ENCODE data around the gene ANKRD52. TPM values are rescaled to one million over a fixed set of nuclear protein-coding genes. Genes with fewer than 3 reads are reported as not detected.

ANKRD52 gene
- total RNA-seq, 1 donor from 2014 or later, result 67.7 TPM

- H3K36me3 Mint-ChIP-seq (ENCODE audit: unreplicated experiment), result peaks cover 44% of the 10 kb centered on the region
- no peaks in the 10 kb centered on the region for H3K9me3 Mint-ChIP-seq (ENCODE audit: unreplicated experiment)
- no peak overlapping the region for H3K27ac Mint-ChIP-seq (ENCODE audit: unreplicated experiment)
- no peak for DNase-seq (ENCODE audit: extremely low spot score, unreplicated experiment)
- peaks cover 3% of the 10 kb centered on the region for H3K4me1 Mint-ChIP-seq (ENCODE audit: unreplicated experiment)
- no peak overlapping the region for H3K4me3 Mint-ChIP-seq (ENCODE audit: unreplicated experiment)
- no peaks in the 10 kb centered on the region for H3K27me3 Mint-ChIP-seq (ENCODE audit: unreplicated experiment)
- TF ChIP-seq CTCF (IDR thresholded peaks at IDR 0.05), result no peak
Measured at GRCh38 chr12:56212361-56212760, 45.8 kb downstream of the ANKRD52 start.

DNA sequence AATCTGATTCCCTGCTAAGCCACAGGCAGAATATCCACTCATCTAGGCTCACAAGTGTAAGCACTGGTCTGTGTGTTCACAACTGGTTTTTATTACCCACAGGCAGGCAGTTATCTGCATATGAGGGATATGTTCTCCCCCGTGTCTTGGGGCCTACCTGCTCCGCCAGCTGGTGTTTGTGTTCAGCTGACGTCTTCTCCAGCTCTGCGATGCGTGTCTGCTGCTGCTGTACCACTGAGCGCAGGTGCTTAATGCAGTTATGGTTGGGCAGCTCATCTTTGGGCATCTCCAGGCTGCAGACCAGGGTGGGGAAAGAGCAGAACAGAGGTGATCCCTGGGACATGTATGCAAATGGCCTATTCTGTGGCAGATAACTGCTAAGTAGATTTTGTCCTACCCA lies 50.2 kb downstream of the ANKRD52 start:
- no peak overlapping the region for H3K27ac Mint-ChIP-seq (ENCODE audit: unreplicated experiment)
- no peak for TF ChIP-seq CTCF (IDR thresholded peaks at IDR 0.05)
- H3K4me3 Mint-ChIP-seq (ENCODE audit: unreplicated experiment), result no peak overlapping the region
- H3K4me1 Mint-ChIP-seq (ENCODE audit: unreplicated experiment), result no peaks in the 10 kb centered on the region
- no peaks in the 10 kb centered on the region for H3K9me3 Mint-ChIP-seq (ENCODE audit: unreplicated experiment)
- H3K27me3 Mint-ChIP-seq (ENCODE audit: unreplicated experiment), result no peaks in the 10 kb centered on the region
- peaks cover 43% of the 10 kb centered on the region for H3K36me3 Mint-ChIP-seq (ENCODE audit: unreplicated experiment)
- DNase-seq (ENCODE audit: extremely low spot score, unreplicated experiment), result no peak

DNA sequence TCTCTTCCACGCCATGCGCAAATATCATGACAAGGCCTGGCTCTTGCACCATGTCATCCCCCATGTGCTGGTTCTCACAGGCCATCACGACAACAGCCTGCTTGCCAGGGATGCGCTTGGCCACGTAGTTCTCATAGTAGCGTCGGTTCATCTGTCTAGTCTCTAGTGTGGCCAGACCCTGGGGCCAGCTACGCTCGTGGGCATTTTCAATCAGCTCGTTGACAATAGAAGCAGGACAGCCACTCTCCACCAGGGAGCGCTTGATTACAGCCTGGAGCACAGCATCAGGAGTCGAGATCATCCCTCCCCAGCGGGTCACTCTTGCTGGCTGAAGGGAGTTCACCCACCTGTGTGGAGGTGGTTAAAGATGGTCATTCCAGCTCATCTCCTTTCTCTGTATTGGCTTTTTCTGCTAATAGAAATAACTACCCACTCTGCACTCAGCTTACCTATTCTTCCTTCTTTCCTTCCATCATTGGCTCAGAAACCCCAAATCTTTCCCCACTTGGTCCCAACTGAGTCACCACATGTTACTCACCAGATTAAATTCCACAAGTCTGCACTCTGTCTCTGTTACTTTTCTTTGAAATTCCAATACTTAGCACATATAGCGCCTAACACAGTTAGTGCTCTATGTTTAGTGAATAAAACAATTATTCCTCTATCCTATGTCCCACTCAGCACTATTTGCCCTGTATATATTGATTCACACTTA lies 51.6 kb downstream of the ANKRD52 start:
- Mint-ChIP-seq H3K4me1 (ENCODE audit: unreplicated experiment) (no peaks in the 10 kb centered on the region), H3K36me3 (ENCODE audit: unreplicated experiment) (peaks cover 35% of the 10 kb centered on the region), H3K4me3 (ENCODE audit: unreplicated experiment) (no peak overlapping the region), H3K27ac (ENCODE audit: unreplicated experiment) (no peak overlapping the region), H3K27me3 (ENCODE audit: unreplicated experiment) (no peaks in the 10 kb centered on the region), H3K9me3 (ENCODE audit: unreplicated experiment) (no peaks in the 10 kb centered on the region)
- peak; percentile 59 for TF ChIP-seq CTCF (IDR thresholded peaks at IDR 0.05)
- DNase-seq (ENCODE audit: extremely low spot score, unreplicated experiment), result no peak

DNA sequence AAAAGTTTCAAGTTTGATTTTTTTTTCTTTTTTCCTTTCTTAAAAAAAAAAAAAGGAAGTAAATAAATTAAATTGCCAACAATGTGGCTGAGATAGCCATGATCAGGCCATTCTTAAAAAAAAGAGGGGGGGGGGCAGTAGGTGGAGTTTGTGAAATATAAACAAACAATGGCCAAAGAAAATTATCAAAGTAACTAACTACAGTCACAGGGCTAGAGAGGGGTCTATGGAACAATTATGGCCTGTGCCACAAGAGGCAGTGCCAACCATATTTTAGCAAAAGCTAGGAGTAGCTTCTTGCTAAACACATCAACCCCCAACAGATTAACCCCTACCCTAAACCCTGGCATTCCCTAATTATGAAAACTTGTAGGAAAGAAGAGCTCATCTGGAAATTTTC lies 52.7 kb downstream of the ANKRD52 start:
- no peak overlapping the region for H3K27ac Mint-ChIP-seq (ENCODE audit: unreplicated experiment)
- TF ChIP-seq CTCF (IDR thresholded peaks at IDR 0.05), result peak; percentile 7
- H3K36me3 Mint-ChIP-seq (ENCODE audit: unreplicated experiment), result peaks cover 31% of the 10 kb centered on the region
- no peak overlapping the region for H3K4me3 Mint-ChIP-seq (ENCODE audit: unreplicated experiment)
- H3K4me1 Mint-ChIP-seq (ENCODE audit: unreplicated experiment), result no peaks in the 10 kb centered on the region
- H3K27me3 Mint-ChIP-seq (ENCODE audit: unreplicated experiment), result no peaks in the 10 kb centered on the region
- H3K9me3 Mint-ChIP-seq (ENCODE audit: unreplicated experiment), result no peaks in the 10 kb centered on the region
- no peak for DNase-seq (ENCODE audit: extremely low spot score, unreplicated experiment)

DNA sequence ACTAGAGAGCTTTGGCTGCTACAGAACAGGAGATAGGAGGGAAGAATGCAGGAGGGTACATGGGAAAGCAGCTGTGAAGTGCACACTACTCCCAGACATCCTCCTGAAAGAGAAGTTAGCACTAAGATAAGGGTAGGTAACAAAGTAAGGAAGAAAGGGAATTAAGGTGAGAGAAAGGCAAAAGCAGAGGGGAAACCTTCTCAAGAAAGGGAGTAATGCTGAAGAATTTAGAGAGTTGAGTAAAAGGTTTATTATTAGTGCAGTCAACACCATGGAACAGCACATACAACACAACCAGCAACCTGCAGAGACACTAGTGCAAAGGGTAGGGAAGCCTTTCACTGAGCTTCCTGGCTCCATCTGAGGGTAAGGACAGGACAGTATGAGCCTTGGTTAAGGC lies 53.9 kb downstream of the ANKRD52 start:
- DNase-seq (ENCODE audit: extremely low spot score, unreplicated experiment), result no peak
- no peak overlapping the region for H3K4me3 Mint-ChIP-seq (ENCODE audit: unreplicated experiment)
- no peaks in the 10 kb centered on the region for H3K4me1 Mint-ChIP-seq (ENCODE audit: unreplicated experiment)
- no peaks in the 10 kb centered on the region for H3K27me3 Mint-ChIP-seq (ENCODE audit: unreplicated experiment)
- no peak for TF ChIP-seq CTCF (IDR thresholded peaks at IDR 0.05)
- H3K27ac Mint-ChIP-seq (ENCODE audit: unreplicated experiment), result no peak overlapping the region
- peaks cover 24% of the 10 kb centered on the region for H3K36me3 Mint-ChIP-seq (ENCODE audit: unreplicated experiment)
- no peaks in the 10 kb centered on the region for H3K9me3 Mint-ChIP-seq (ENCODE audit: unreplicated experiment)

Measured in osteocyte (in vitro differentiated cells).